Ecto neural progenitor cell (in vitro differentiated cells): ENCODE results near the gene CCDC69.

ENCODE experiments used
- DNase-seq: peaks from one replicate; pipeline ENCODE4 v3.0.0-alpha.2; 2018; ENCODE audit warnings: low spot score

CCDC69 gene

DNA sequence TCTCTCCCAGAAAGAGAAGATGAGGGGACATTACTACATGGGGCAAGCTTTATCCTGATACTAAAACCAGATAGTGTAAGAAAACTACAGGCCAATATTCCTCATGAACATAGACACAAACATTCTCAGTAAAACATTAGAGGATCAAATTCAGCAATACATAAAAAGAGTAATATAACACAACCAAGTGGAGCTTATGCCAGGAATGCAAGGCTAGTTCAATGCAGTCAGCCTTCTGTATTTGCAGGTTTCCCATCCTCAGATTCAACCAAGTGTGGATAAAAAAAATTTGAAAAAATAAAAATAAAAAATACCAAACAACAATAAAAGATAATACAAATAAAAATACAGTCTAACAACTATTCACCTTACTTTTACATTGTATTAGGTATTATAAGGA, 31.3 kb downstream of the CCDC69 start:
- no peak for DNase-seq

DNA sequence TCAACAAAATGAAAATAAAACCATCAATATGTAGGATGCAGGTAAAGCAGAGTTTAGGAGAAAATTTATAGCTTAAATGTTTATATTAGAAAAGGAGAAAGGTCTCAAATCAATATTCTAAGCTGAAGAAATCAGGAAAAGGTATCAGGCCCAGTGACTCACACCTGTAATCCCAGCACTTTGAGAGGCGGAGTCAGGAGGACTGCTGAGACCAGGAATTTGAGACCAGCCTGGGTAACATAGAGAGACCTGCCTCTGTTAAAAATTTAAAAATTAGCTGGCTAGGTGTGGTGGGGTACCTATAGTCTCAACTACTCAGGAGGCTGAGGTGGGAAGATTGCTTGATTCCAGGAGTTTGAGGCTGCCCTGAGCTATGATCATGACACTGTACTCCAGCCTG, 32.2 kb downstream of the CCDC69 start:
- peak; percentile 2 for DNase-seq

DNA sequence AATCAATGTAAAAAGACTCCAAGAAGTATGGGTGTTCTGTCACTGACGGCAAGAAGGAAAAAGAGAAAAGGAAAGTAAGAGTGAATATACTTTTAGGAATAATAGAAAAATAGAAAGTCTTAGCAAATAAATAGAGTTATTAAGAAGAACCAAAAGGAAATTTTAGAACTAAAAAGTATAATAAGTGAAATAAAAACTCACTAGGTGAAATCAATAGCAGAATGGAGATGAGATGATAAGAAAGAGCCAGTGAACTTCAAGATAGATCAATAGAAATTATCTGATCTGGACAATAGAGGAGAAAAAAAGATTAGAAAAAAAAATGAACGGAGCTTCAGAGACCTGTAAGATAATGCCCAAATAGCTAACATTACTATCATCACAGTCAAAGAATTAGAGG, 34.7 kb downstream of the CCDC69 start:
- DNase-seq, result no peak

DNA sequence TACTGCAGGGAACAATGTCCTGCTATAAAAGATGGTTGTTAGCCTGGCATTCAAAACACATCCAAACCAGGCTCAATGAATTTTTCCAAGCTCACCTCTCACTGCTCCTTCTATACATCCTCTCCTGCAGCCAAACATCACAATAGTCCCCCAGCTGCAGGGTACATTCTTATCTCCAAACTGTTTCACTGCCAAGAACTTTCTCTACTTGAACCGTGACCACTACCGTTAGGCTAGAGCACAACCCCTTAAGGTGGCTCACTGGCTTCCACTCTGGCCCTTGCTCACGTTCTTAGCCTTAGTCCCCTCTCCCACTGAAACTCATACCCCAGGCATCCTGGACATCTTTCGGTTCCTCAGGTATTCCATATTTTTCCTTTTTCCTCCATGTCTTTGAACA, 37.4 kb downstream of the CCDC69 start:
- DNase-seq, result peak; percentile 27

DNA sequence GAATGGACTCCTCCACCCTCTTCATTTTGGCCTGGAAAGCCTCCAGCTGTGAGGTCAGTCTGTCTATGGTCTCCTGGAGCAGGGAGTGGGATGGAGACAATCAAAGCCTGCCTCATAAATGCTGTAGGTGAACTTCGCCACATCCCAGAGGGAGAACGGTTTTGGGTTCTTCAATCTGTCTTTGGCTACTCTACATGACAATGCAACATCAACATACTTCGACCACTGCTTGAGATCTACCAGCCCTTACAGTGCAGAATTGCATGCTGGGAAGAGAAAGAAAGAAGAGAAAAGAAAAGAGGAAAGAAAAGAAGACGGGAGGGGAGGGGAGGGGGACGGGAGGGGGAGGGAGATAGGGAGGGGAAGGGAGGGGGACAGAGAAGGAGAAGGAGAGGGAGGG, 37.8 kb downstream of the CCDC69 start:
- peak; percentile 19 for DNase-seq

DNA sequence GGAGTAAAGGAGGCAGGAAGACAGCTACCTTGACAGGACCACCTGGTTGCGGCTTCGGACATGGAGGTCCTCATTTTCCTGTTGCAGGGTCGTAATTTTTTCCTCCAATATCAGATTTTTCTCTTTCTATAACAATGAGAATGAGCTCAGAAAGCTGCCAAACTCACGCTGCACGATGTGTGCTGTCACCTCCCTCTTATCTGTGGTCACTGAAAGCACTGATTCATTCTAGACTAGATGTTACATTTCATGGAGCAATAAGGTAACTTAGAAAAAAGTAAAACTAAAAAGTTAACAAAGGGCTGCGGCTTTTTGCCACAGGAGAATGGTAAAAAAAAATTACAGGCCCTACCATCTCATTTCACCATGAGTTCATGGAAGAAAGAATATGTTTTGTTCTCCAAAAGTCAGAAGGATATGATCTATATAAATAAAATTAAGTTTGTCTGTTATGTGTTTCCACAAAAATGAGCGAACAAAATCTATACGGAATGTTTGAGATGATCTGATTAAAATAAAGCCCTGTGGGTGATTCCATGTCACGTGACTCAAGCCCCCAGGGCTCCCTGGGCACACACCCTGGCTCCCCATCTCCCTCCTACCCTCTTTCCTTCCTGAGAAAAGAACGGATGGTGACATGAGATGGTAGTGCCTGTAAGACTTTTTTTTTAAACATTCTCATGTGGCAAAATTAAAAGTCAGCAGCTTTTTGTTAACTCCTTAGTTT, 39.4 kb downstream of the CCDC69 start:
- peak; percentile 12 for DNase-seq

DNA sequence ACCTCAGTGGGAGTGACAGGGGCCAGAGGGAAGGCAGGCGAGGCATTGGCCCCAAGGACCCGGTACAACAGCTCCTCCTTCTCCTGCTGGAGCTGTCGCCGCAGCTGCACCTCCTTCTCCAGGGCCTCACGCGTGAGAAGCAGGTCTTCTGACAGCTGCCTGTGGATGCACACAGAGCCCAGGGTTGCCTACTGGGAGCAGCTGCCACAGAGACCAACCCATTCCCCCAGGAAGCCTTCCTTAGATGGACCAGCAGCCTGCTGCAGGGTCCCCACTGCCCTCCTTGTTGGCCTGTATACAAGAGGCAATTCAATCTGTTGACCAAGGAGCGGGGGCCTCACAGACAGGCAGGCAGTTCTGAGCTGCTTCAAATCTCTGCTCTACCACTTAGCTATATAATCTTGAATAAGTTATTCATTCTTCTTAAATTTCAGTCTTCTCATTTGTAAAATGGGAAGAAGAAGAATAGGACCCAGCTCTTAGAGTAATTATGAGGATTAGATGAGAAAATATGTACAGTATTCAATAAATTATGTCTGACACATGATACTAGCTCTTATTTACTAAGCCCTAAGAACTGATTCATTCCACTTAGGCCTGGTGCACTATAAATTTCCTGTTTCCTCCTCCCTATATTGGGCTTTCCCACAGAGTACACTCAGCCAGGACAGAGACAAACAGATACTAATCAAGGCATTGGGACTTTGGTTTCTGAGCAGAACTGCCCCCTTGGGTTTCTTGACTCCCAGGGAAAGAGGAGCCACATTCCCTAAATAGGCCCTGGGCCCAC, 40.2 kb downstream of the CCDC69 start:
- DNase-seq, result peak; percentile 41

DNA sequence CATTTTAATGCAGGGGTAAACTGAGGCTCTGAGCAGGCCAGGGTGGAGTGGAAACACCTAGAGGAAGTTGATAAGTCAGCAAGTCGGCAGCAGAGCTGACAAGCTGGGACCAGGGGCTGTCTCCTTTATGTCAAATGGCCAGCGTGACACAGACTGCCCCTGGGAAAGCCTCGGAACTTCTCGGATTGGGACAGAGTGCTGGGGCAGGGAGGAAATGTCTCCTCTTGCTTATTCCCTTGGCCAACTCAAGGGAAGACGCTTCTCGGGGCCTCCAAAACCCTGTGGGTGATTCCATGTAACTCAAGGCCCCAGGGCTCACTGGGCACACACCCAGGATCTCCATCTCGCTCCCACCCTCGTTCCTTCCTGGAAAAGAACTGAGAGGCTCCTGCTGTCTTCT, 40.9 kb downstream of the CCDC69 start:
- DNase-seq, result no peak

DNA sequence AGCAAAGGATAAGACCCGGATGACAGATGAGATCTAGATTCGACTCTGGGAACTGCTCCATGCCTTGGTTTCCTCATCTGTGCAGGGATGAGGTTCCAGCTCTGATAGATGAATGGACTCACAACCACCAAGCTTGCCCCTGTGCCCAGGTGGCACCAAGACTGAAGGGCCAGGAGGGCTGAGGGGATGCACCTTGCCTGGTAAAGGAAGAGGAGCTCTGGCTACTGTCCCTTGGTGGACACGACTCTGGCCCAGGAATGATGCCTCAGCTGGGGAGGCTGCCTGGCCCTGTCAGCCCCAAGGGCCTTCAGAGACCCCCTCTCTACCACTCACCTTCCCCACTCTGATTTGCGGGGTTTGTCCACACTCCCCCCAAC, 41.4 kb downstream of the CCDC69 start:
- peak; percentile 28 for DNase-seq

DNA sequence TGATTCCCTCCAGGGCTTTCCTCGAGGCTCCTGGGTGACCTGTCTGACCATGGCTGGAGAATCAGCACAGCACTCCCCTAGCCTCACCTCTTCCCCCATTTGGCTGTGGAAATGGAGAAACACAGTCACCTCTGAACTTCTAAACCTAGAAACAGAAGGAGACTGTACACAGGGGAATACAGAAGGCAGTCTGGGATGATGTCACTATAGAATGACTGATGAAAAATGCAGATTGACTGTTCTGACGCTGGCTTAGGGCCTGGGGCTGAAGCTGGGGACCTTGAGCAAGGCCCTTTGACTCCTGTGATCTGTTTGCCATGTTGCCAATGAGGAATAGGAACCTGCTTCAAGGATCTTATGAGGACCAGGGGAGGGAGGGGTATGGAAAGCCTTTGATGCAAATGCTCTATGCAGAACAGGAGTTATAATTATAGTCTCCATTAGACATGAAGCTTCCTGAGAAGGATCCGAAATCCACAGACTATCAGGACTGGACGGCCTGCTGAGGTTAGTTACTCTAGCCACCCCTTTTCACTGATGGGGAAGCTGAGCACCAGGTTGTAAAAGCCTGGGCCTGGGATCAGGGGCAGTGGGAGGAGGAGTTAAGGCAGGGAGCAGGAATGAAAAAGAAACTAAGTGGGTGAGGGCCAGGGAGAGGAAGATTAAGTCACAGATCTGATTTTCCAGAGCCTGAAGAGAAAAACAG, 41.9 kb downstream of the CCDC69 start:
- peak; percentile 24 for DNase-seq

DNA sequence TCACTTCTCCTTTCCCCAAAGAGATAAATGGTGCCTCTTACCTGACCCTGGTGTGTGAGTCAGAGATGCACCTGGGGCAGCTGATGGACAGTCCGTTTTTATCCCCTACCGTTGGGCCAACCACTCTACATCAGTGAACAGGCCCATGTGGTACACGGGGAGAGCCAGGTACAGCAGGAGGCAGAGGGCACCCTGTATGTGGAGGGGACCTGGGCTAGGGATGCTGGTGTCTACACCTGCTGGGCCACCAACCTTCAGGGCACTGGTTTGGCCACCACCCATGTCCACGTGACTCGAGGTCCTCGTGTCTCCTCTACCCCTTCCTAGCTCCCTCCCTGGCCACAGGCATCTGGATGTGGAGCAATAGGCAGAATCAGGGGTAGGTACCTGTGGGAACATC, 43.6 kb downstream of the CCDC69 start:
- peak; percentile 25 for DNase-seq

DNA sequence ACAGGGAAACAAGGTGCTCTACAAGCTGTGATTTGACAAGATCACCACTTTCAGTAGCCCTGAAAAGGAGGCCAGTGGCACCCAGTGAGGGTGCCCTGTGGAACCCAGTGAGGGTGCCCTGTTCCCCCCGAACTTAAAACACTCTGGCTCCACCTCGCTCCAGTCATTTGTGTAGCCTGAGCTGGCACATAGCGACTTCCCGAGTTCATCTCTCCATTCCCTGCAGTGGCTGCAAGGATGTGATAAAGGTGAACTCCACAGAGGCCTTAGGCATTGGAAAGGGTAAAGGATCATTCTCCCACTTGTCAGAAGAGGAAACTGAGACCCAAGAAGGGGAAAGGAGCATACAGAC, 44.4 kb downstream of the CCDC69 start:
- peak; percentile 19 for DNase-seq

DNA sequence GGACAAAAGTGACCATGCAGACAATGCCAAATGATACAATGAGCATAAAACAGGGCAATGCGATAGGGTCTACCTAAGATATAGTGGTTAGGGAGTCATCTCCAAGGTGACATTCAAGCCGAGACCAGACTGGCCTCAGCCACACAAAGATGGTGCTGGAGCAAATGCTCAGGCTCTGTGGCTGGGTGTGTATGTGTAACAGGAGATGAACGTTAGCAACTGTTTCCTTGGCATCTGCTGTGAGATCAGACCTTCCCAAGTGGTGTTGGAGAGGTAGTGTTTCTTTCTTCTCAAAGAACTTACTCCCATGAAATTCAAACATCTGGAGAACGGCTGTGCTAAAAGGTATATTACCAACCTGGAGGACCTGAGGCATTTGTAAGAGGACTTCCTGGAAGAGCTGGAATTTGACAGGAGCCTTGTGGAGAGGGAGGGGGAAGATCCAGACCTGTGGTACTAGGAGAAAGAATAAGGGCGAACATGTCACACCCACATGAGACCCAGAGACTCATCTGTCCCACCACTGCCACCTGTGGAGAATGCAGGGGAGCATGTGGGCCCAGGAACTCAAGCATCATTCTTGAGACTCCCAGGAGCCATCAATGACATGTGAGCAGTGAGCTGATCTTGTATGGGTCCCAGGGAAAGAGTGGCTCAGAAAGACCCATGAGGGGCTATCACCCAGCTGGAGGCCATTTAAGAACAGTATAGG, 45.0 kb downstream of the CCDC69 start:
- peak; percentile 20 for DNase-seq

DNA sequence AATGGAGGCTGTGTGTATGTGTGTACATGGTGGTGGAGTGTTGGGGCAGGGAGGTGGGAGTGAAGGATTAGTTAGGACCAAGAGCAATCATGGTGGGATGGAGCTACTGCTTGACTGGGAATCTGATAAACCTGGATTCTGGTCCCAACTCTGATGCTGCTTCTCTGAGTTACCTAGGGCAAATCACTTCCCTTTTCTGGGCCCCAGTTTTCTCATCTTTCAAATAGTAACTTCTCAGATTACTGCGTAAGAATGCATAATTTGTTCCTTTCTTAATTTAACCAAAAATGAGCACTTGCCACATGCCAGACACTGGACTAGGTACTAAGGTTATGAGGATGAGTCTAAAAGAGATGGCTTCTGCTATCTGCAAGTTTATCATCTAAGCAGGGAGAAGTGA, 45.5 kb downstream of the CCDC69 start:
- DNase-seq, result peak; percentile 8

DNA sequence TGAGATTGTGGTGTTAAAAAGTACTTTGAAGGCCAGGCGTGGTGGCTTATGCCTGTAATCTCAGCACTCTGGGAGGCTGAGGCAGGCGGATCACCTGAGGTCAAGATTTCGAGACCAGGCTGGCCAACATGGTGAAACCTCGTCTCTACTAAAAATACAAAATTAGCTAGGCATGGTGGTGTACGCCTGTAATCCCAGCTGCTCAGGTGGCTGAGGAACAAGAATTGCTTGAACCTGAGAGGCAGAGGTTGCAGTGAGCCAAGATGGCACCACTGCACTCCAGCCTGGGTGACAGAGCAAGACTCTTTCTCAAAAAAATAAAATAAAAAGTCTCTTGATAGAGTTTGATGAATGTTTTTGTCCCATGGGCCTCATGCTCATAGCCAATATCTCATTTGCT, 47.6 kb downstream of the CCDC69 start:
- peak; percentile 4 for DNase-seq

DNA sequence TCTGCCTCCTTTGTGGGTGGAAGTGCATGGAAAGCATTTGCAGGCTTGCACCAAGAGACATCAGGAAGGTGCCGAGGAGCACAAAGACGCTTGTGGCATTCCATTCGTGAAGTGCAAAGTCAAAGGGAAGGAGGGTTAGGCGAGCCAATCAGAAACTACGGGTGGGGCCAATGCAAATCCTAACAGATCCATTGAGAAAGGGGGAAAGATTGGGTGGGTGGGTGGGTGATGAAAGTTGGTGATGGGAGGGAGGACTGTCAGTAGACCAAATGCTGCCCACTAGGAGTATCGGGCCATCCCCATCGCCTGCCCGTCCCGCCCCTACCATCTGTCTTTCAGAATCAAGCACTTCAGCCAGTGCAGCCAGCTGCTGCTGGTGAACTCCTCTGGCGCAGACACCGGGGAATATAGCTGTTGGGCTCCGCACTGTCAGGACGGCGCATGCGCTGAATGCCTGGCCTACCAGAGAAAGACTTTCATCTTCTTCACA, 49.2 kb downstream of the CCDC69 start:
- DNase-seq, result peak; percentile 48

DNA sequence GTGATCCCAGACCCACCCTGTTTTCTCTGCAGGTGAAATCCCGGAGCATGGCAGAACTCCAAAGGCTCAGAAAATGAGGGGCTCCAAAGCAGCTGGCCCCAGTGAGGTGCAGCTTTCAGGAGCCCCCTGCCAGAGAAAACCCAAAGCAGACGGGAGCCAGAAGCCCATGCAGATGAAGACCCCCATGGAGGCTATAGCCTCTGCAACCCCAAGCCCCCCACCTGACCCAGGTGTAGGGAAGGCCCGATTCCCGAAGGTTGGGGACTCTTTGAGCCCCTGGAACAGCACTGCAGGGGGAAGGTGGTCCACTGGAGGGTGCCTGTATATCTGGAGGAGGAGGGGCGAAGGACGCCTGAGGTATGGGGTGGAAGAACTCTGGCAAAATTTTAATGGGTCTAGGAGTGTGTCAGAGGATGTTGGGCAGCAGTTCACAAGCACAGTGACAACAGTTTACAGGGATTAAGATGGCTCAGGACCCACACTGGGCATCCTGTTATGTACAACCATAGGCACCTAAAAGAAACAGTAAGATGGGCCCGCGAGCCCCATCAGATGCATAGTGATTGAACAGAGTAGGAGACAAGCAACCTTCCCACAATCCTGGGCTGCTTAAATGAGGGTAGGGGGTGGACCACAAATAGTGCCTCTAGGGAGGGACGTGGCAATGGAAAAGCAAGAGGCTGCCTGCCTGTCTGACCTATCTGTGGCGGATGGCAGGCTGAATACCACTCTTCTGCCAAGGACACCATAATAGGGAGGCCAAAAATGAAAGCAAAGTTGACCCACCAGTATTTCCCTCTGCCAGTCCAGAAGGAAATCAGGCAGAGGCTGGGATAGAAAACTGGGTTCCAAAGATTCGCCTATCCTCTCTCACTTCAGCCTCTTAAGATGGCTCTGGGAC, 49.9 kb downstream of the CCDC69 start:
- DNase-seq, result peak; percentile 38

DNA sequence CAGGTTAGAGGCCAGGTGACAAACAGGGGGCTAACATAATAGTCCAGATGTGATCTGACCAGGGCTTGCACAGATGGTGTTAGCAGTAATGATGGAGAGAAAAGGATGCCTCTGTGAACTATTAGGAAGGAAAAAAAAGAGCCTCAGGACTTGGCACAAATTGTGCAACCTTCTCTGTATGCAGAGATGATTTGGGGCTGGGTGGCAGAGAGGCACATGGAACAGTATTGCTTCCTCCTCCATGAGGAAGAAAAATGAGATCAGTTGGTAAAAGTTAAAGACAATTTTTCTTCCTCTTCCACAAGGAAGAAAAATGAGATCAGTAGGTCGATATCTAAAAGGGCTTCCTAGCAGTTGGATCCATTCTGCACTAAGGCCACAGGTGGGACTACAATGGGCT, 52.4 kb downstream of the CCDC69 start:
- peak; percentile 11 for DNase-seq

DNA sequence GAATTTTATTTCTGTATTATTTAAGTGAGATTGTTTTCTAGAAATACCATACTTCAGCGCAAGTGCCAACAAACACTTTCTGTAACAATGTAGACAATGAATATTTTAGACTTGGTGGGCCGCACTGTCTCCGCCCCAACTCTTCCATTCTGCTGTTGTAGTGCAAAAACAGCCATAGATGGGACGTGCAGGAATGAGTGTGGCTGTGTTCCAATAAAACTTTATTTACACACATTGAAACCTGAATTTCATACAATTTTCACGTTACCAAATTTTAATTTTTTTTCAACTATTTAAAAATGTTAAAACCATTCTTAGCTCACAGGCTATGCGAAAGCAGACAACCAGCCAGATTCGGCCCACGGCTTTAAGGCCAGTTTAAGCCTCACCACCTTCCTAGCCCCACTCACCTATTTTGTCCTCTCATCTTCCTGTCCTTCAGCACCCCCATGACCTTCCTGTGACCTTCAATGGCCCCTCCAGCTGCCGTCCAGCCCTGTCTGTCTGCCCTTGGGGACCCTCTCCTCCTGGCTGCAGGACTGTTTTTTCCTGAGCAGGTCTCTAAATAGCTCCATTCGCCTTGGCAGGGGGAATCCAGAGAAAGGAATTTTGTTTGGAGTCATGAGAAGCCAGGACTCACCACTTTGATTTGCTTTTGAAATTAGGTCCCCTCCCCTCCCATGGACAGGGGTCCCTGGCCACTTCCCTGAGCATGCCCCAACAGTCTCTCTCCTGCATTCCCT, 55.1 kb downstream of the CCDC69 start:
- DNase-seq, result no peak

DNA sequence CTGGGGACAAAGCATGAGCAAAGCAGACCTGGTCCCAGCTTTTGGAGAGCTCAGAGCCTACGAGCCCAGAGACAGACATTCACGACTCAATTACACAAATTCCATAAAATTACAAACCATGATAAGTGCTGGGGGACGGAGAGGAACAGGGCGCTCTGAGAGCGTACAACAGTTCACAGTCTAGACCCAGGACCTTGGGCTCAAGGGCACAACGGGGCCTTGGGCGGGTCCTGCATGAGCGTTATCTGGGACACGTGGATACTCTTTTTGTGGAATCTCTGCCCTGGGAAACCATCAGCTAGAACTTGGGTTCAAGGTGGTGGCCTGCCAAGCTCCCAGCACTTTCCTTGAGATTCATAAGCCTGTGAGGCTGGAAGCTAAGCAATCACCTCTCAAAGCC, 56.9 kb downstream of the CCDC69 start:
- no peak for DNase-seq
